ENCODE data around the gene TMEM127. TPM values are rescaled to one million over a fixed set of nuclear protein-coding genes. Genes with fewer than 3 reads are reported as not detected.

Gene TMEM127
- total and polyA plus RNA-seq, 2 experiments from 2014 or later = 33.6 to 44.4 TPM

- H3K9me2 ChIP-seq (replicated peaks; ENCODE audit: insufficient read depth) = no peaks in the 10 kb centered on the region
- no peaks in the 10 kb centered on the region for H3K36me3 ChIP-seq (replicated peaks; ENCODE audit: insufficient read depth, low read depth)
- H3K4me2 ChIP-seq = peak overlapping the region; percentile 91
- peaks cover 71% of the 10 kb centered on the region for H3K79me2 ChIP-seq
- TF ChIP-seq EZH2 (IDR thresholded peaks at IDR 0.05; ENCODE audit: borderline replicate concordance) (no peak), EZH2phosphoT487 (IDR thresholded peaks at IDR 0.05; ENCODE audit: low read depth, severe bottlenecking, unreplicated experiment) (no peak)
- TF ChIP-seq, protein P1, sequence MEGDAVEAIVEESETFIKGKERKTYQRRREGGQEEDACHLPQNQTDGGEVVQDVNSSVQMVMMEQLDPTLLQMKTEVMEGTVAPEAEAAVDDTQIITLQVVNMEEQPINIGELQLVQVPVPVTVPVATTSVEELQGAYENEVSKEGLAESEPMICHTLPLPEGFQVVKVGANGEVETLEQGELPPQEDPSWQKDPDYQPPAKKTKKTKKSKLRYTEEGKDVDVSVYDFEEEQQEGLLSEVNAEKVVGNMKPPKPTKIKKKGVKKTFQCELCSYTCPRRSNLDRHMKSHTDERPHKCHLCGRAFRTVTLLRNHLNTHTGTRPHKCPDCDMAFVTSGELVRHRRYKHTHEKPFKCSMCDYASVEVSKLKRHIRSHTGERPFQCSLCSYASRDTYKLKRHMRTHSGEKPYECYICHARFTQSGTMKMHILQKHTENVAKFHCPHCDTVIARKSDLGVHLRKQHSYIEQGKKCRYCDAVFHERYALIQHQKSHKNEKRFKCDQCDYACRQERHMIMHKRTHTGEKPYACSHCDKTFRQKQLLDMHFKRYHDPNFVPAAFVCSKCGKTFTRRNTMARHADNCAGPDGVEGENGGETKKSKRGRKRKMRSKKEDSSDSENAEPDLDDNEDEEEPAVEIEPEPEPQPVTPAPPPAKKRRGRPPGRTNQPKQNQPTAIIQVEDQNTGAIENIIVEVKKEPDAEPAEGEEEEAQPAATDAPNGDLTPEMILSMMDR (IDR thresholded peaks at IDR 0.05; ENCODE audit: poor library complexity) = no peak
- no peaks in the 10 kb centered on the region for H3K9me3 ChIP-seq (ENCODE audit: low read depth)
- H3K27me3 ChIP-seq = no peaks in the 10 kb centered on the region
- peak overlapping the region; percentile 99 for H3K27ac ChIP-seq
- no peak for DNase-seq (ENCODE audit: low spot score)
- H3K4me3 ChIP-seq = peak overlapping the region; percentile 65
- H4K20me1 ChIP-seq (ENCODE audit: insufficient read depth, poor library complexity, severe bottlenecking) = peaks cover 55% of the 10 kb centered on the region
- WGBS (ENCODE audit: low lambda C conversion rate, missing lambda C conversion rate) = 7% methylated on average over 11 of the region's 11 CpGs
- H3K4me1 ChIP-seq (ENCODE audit: insufficient read depth) = peaks cover 48% of the 10 kb centered on the region
- peak overlapping the region; percentile 64 for H2AFZ ChIP-seq
These were observed 58.6 kb downstream of the TMEM127 start for GRCh38 chr2:96207073-96207773.

DNA sequence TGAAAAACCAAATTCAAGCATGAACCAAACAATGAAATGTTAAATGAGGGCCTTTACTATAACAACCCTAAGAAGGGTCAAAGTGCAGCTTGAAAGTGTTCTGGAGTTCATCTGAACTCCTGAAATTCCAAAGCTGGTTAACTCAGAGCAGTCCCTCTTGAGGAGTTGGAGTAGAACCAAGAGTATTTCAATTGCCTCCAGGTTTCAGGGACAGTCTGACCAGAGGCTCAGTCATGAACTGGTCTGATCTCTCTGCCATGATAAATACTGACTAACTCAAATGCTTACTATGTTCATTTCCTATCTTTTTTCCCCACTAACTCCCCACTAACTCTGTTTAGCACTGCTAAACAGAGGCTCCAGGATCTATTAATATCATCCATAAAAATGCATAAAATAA lies 59.9 kb downstream of the TMEM127 start:
- no peaks in the 10 kb centered on the region for H3K27me3 ChIP-seq
- peak overlapping the region; percentile 67 for H3K4me2 ChIP-seq
- no peaks in the 10 kb centered on the region for H3K9me3 ChIP-seq (ENCODE audit: low read depth)
- H3K27ac ChIP-seq = peak overlapping the region; percentile 58
- H4K20me1 ChIP-seq (ENCODE audit: insufficient read depth, poor library complexity, severe bottlenecking) = peaks cover 69% of the 10 kb centered on the region
- DNase-seq (ENCODE audit: low spot score) = no peak
- H2AFZ ChIP-seq = no peak overlapping the region
- TF ChIP-seq EZH2 (IDR thresholded peaks at IDR 0.05; ENCODE audit: borderline replicate concordance) (no peak), EZH2phosphoT487 (IDR thresholded peaks at IDR 0.05; ENCODE audit: low read depth, severe bottlenecking, unreplicated experiment) (no peak)
- TF ChIP-seq, protein P1 (IDR thresholded peaks at IDR 0.05; ENCODE audit: poor library complexity) = no peak
- peaks cover 84% of the 10 kb centered on the region for H3K79me2 ChIP-seq
- no peaks in the 10 kb centered on the region for H3K9me2 ChIP-seq (replicated peaks; ENCODE audit: insufficient read depth)
- peaks cover 53% of the 10 kb centered on the region for H3K4me1 ChIP-seq (ENCODE audit: insufficient read depth)
- H3K36me3 ChIP-seq (replicated peaks; ENCODE audit: insufficient read depth, low read depth) = no peaks in the 10 kb centered on the region
- peak overlapping the region; percentile 1 for H3K4me3 ChIP-seq

DNA sequence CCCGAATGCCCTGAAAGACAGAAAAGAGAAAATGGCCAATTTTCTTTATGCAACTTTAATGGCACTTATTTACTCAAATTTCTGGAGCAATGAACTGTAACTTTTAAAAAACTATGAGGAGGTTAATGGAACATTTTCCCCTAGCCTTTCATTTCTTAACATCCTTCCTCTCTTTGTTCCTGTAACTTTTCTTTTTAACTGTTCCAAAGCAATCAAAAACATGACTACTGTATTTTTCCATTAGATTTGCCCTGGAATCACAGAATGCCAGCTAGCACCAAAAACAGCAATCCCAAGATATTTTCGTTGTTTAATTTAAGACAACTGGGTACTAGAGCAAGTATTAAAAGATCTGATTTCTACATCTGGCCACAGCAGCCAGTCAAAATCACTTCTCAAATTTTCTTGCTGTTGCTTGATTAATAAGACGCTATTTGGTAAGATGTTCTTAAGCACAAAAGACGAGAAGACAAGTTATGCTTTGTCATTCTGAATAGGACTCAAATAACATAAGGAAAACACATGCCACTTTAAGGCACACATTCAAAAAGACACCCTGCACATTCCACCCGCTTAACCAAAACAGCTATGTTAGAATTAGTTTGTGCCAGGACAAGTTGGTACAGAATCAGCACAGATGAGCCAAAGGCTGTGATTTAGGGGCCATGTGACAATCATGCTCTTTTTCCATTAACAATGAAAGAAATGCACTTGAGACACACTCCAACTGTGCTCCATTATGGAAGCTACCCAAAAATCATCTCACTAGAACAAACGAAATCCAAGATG lies 60.8 kb downstream of the TMEM127 start:
- Histone ChIP-seq H3K27ac (peak overlapping the region; percentile 58), H2AFZ (no peak overlapping the region), H3K4me3 (peak overlapping the region; percentile 12), H3K4me1 (ENCODE audit: insufficient read depth) (peaks cover 53% of the 10 kb centered on the region), H3K4me2 (peak overlapping the region; percentile 67), H3K79me2 (peaks cover 88% of the 10 kb centered on the region), H3K27me3 (no peaks in the 10 kb centered on the region), H3K9me3 (ENCODE audit: low read depth) (no peaks in the 10 kb centered on the region), H4K20me1 (ENCODE audit: insufficient read depth, poor library complexity, severe bottlenecking) (peaks cover 77% of the 10 kb centered on the region), H3K9me2 (replicated peaks; ENCODE audit: insufficient read depth) (no peaks in the 10 kb centered on the region), H3K36me3 (replicated peaks; ENCODE audit: insufficient read depth, low read depth) (no peaks in the 10 kb centered on the region)
- 77% methylated on average over 6 of the region's 6 CpGs for WGBS (ENCODE audit: low lambda C conversion rate, missing lambda C conversion rate)
- TF ChIP-seq EZH2 (IDR thresholded peaks at IDR 0.05; ENCODE audit: borderline replicate concordance) (no peak), EZH2phosphoT487 (IDR thresholded peaks at IDR 0.05; ENCODE audit: low read depth, severe bottlenecking, unreplicated experiment) (no peak)
- TF ChIP-seq, protein P1 (IDR thresholded peaks at IDR 0.05; ENCODE audit: poor library complexity) = no peak
- DNase-seq (ENCODE audit: low spot score) = no peak

Data from hepatocyte (in vitro differentiated cells).